Rectal smooth muscle tissue (tissue), 1 donor: Measurements from ENCODE around the gene GNA15.
"Not testable (repeated sequence)": the region's sequence is repeated elsewhere in the genome, so short reads cannot be mapped to it uniquely, and the experiment has no call there.

ENCODE experiments used
- H3K27ac ChIP-seq: one replicate; pipeline ENCODE4 v1.7.0; 2013; ENCODE audit warnings: low read depth, low read length, inconsistent platforms
- H3K27me3 ChIP-seq: one replicate; pipeline ENCODE4 v1.7.0; 2013; ENCODE audit warnings: low read length; ENCODE audit not compliant: control insufficient read depth, insufficient read depth
- H3K36me3 ChIP-seq: one replicate; pipeline ENCODE4 v1.7.0; 2013; ENCODE audit warnings: low read length; ENCODE audit not compliant: control insufficient read depth, insufficient read depth
- H3K4me1 ChIP-seq: one replicate; pipeline ENCODE4 v1.7.0; 2013; ENCODE audit warnings: low read length; ENCODE audit not compliant: control insufficient read depth, insufficient read depth
- H3K4me3 ChIP-seq: one replicate; pipeline ENCODE4 v1.7.0; 2013; ENCODE audit warnings: low read length
- H3K9ac ChIP-seq: one replicate; pipeline ENCODE4 v1.7.0; 2013; ENCODE audit warnings: low read length

GNA15 gene

DNA sequence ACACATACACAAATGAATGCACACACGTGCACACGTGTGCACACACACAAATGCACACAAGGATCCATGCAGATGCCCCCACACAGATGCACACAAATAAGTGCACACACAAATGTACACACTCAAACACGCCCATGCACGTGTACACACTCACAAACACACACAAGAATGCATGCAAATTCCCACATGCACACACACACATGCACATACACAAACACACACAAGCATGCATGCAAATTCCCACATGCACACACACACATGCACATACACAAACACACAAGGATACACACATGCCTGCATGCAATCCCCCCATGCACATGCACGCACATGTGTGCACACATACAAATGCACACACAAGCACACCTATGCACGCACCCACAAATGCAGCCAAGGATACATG lies 13.3 kb downstream of the GNA15 start:
- Histone ChIP-seq H3K27ac (no peak overlapping the region), H3K27me3 (no peaks in the 10 kb centered on the region), H3K36me3 (no peaks in the 10 kb centered on the region), H3K9ac (no peak overlapping the region), H3K4me3 (no peak overlapping the region), H3K4me1 (no peaks in the 10 kb centered on the region)

GRCh38 chr19:3149526-3150505 lies 14.0 kb downstream of the GNA15 start:
- H3K36me3 ChIP-seq, result no peaks in the 10 kb centered on the region
- no peak overlapping the region for H3K9ac ChIP-seq
- no peaks in the 10 kb centered on the region for H3K27me3 ChIP-seq
- H3K27ac ChIP-seq, result no peak overlapping the region
- H3K4me1 ChIP-seq, result no peaks in the 10 kb centered on the region
- no peak overlapping the region for H3K4me3 ChIP-seq

DNA sequence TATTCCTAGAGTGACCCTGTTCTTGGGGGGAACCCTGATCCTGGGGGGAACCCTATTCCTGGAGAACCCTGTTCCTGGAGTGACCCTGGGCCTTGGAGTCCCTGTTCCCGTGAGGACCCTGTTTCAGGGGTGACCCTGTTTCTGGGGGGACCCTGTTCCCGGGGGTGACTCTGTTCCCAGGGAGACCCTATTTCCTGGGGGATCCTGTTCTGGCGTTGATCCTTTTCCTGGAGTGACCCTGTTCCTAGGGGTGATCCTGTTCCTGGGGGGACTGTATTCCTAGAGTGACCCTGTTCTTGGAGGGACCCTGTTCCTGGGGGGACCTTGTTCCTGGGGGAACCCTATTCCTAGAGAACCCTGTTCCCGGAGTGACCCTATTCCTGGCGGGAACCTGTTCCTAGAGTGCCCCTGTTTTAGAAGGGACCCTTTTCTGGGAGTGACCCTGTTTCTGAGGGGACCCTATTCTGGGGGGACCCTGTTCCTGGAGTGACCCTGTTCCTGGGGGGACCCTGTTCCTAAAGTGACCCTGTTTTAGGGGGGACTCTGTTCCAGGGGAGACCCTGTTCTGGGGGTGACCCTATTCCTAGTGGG lies 15.0 kb downstream of the GNA15 start:
- no peak overlapping the region for H3K27ac ChIP-seq

GRCh38 chr19:3151563-3152418 lies 16.0 kb downstream of the GNA15 start:
- H3K36me3 ChIP-seq, result no peaks in the 10 kb centered on the region
- H3K27ac ChIP-seq, result no peak overlapping the region
- H3K9ac ChIP-seq, result no peak overlapping the region
- H3K4me1 ChIP-seq, result no peaks in the 10 kb centered on the region
- no peak overlapping the region for H3K4me3 ChIP-seq
- H3K27me3 ChIP-seq, result no peaks in the 10 kb centered on the region

More for the DNA sequence above, 15.0 kb downstream of the GNA15 start:
- Histone ChIP-seq H3K36me3 (no peaks in the 10 kb centered on the region), H3K4me3 (no peak overlapping the region), H3K9ac (no peak overlapping the region), H3K4me1 (no peaks in the 10 kb centered on the region), H3K27me3 (no peaks in the 10 kb centered on the region)

DNA sequence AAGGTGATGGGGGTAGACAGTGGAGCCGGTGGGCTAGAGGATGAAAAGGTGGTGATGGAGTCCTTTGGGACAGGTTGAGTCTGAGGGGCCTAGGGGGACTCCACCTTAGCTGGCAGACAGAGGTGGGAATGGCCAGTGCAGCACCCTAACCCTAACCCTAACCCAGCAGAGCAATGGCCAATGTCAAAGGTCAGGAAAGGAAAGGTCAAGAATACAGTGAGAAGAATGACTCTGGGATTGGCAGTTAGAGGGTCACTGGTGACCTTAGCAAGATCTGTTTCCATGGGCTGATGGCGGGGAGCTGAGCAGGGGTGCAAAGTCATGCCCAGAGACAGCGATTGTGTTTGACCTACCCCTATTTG lies 16.6 kb downstream of the GNA15 start:
- Histone ChIP-seq H3K27ac (no peak overlapping the region), H3K4me3 (no peak overlapping the region), H3K27me3 (no peaks in the 10 kb centered on the region), H3K9ac (no peak overlapping the region), H3K36me3 (no peaks in the 10 kb centered on the region), H3K4me1 (no peaks in the 10 kb centered on the region)

GRCh38 chr19:3153286-3154230 lies 17.7 kb downstream of the GNA15 start:
- H3K27me3 ChIP-seq, result no peaks in the 10 kb centered on the region
- H3K4me3 ChIP-seq, result no peak overlapping the region
- no peak overlapping the region for H3K27ac ChIP-seq
- H3K4me1 ChIP-seq, result no peaks in the 10 kb centered on the region
- no peak overlapping the region for H3K9ac ChIP-seq
- no peaks in the 10 kb centered on the region for H3K36me3 ChIP-seq

DNA sequence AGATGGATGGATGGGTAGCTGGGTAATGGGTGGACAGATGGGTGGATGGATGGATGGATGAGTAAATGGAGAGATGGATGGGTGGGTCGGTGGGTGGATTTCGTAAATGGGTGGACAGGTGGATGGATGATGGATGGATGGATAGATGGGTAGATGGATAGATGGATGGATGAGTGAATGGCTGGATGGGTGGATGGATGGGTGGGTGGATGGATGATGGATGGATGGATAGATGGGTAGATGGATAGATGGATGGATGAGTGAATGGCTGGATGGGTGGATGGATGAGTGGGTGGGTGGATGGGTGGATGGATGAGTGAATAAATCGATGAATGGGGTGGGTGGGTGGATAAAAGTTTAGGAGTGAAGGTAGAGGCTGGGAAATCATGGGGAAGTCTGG lies 18.6 kb downstream of the GNA15 start:
- not testable (repeated sequence) for H3K4me1 ChIP-seq, H3K27ac ChIP-seq, H3K9ac ChIP-seq, H3K36me3 ChIP-seq, H3K27me3 ChIP-seq, H3K4me3 ChIP-seq

GRCh38 chr19:3154957-3155736 lies 19.3 kb downstream of the GNA15 start:
- Histone ChIP-seq H3K9ac (no peak overlapping the region), H3K27ac (no peak overlapping the region), H3K36me3 (no peaks in the 10 kb centered on the region), H3K4me1 (no peaks in the 10 kb centered on the region), H3K4me3 (no peak overlapping the region), H3K27me3 (no peaks in the 10 kb centered on the region)

DNA sequence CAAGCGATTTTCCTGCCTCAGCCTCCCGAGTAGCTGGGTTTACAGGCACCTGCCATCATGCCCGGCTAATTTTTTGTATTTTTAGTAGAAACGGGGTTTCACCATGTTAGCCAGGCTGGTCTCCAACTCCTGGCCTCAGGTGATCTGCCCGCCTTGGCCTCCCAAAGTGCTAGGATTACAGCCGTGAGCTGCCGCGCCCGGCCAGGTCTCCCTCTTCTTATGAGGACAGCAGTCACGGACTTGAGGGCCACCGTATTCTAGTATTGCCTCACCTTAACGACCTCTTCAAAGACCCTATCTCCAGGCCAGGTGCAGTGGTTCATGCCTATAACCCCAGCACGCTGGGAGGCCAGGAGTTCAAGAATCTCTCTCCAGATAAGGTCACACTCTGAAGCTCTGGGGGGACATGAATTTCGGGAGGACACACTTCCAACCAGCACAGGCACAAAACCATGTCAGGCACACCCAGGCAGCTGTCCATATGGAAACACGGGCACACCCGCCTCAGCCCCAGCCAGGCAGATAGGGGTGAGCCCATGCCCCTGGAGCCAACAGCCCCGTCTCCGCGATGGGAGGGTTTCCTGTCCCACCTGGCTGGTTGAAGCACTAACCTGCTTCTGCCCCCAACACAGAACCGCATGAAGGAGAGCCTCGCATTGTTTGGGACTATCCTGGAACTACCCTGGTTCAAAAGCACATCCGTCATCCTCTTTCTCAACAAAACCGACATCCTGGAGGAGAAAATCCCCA lies 21.4 kb downstream of the GNA15 start:
- no peaks in the 10 kb centered on the region for H3K4me1 ChIP-seq
- H3K27ac ChIP-seq, result no peak overlapping the region
- no peaks in the 10 kb centered on the region for H3K36me3 ChIP-seq
- H3K4me3 ChIP-seq, result no peak overlapping the region
- no peak overlapping the region for H3K9ac ChIP-seq
- H3K27me3 ChIP-seq, result no peaks in the 10 kb centered on the region

- no peaks in the 10 kb centered on the region for H3K4me1 ChIP-seq
- no peak overlapping the region for H3K27ac ChIP-seq
- no peak overlapping the region for H3K9ac ChIP-seq
- no peaks in the 10 kb centered on the region for H3K27me3 ChIP-seq
- H3K36me3 ChIP-seq, result no peaks in the 10 kb centered on the region
- no peak overlapping the region for H3K4me3 ChIP-seq
Observed at GRCh38 chr19:3159565-3159964, 23.7 kb downstream of the GNA15 start.

- no peak overlapping the region for H3K27ac ChIP-seq
- no peak overlapping the region for H3K9ac ChIP-seq
- H3K27me3 ChIP-seq, result no peaks in the 10 kb centered on the region
- no peaks in the 10 kb centered on the region for H3K4me1 ChIP-seq
- H3K36me3 ChIP-seq, result no peaks in the 10 kb centered on the region
- H3K4me3 ChIP-seq, result no peak overlapping the region
Observed at GRCh38 chr19:3160219-3160618, 24.4 kb downstream of the GNA15 start.
